CD4-positive, alpha-beta T cell (primary cell): ENCODE data around the gene PMM2. TPM values are rescaled to one million over a fixed set of nuclear protein-coding genes. Genes with fewer than 3 reads are reported as not detected.
A peak's percentile ranks its signal among the peaks of the same experiment; 100 is the strongest.

ENCODE experiments used
- ATAC-seq: fragments of 200-7000 bp; cut with Tn5 transposase; one replicate; pipeline ENCODE4 v1.10.0; 2022; ENCODE audit warnings: mild to moderate bottlenecking; ENCODE audit not compliant: poor library complexity
- CTCF ChIA-PET: fragments of 350-600 bp; sonication (Branson Sonifier 250); formaldehyde crosslinking; loops from one replicate; lab custom pipeline; 2021; ENCODE audit warnings: antibody characterized with exemption, inconsistent platforms; lab: Charles Lee
- POLR2A ChIA-PET: fragments of 350-600 bp; sonication (Branson Sonifier 250); formaldehyde crosslinking; loops from one replicate; lab custom pipeline; 2021; ENCODE audit warnings: antibody characterized with exemption, inconsistent platforms; lab: Charles Lee
- DNase-seq, 14 experiments: peaks; one replicate each; pipeline ENCODE4 v3.0.0-alpha.2; 2013 to 2020; ENCODE audit warnings: mixed read lengths in 2 of 14
- H3K27ac ChIP-seq, 2 donors: one replicate each; pipeline versions ENCODE4 v1.5.1 to v1.7.0; 2013; ENCODE audit warnings: low read length in 2 of 2, low read depth in 1 of 2, mild to moderate bottlenecking in 1 of 2
- H3K27me3 ChIP-seq, 2 experiments: 1 replicate in 1 of 2; 2 replicates in 1 of 2; pipeline versions ENCODE4 v1.6.1 to v1.7.0; 2013; ENCODE audit warnings: low read length in 2 of 2, control low read depth in 1 of 2, mild to moderate bottlenecking in 1 of 2, moderate library complexity in 1 of 2; ENCODE audit not compliant: insufficient read depth in 2 of 2, control insufficient read depth in 1 of 2
- H3K36me3 ChIP-seq: one replicate; pipeline ENCODE4 v1.6.1; 2013; ENCODE audit warnings: low read length, control low read depth; ENCODE audit not compliant: insufficient read depth
- H3K4me1 ChIP-seq: one replicate; pipeline ENCODE4 v1.6.1; 2013; ENCODE audit warnings: low read length, control low read depth; ENCODE audit not compliant: insufficient read depth
- H3K4me3 ChIP-seq: one replicate; pipeline ENCODE4 v1.5.1; 2013; ENCODE audit warnings: mild to moderate bottlenecking, low read length, moderate library complexity
- H3K9me3 ChIP-seq, 2 experiments: 1 replicate in 1 of 2; 2 replicates in 1 of 2; pipeline versions ENCODE4 v1.6.1 to v1.7.0; 2013; ENCODE audit warnings: low read length in 2 of 2, mild to moderate bottlenecking in 2 of 2, control low read depth in 1 of 2, moderate library complexity in 1 of 2; ENCODE audit not compliant: control insufficient read depth in 1 of 2, insufficient read depth in 1 of 2
- H3K27ac Mint-ChIP-seq: one replicate; pipeline ENCODE4 v1.8.0; 2020; ENCODE audit warnings: mixed read lengths
- H3K27me3 Mint-ChIP-seq: one replicate; pipeline ENCODE4 v1.8.0; 2021; ENCODE audit warnings: mixed read lengths
- H3K36me3 Mint-ChIP-seq: one replicate; pipeline ENCODE4 v1.8.0; 2021; ENCODE audit warnings: low read depth, mixed read lengths
- H3K4me1 Mint-ChIP-seq: one replicate; pipeline ENCODE4 v1.8.0; 2021; ENCODE audit warnings: low read depth, mixed read lengths
- H3K4me3 Mint-ChIP-seq: one replicate; pipeline ENCODE4 v1.8.0; 2020; ENCODE audit warnings: mild to moderate bottlenecking, mixed read lengths
- H3K9me3 Mint-ChIP-seq: one replicate; pipeline ENCODE4 v1.8.0; 2020; ENCODE audit warnings: mixed read lengths
- CTCF ChIP-seq: fragments of 200-600 bp; IDR thresholded peaks from one replicate; pipeline ENCODE4 v1.8.0; 2022; ENCODE audit warnings: antibody characterized with exemption, mild to moderate bottlenecking
- intact Hi-C, 2 experiments: fragments of 100-400 bp; cut with DNase I in 1 of 2; cut with micrococcal nuclease in 1 of 2; formaldehyde crosslinking; loops; one replicate each; pipeline versions ENCODE4 v1.15.1 to v1.9.0; 2023 to 2025; cut with DNase I, micrococcal nuclease
- total RNA-seq, 174 experiments: library from RNA in 2 of 174; stranded (reverse) in 2 of 174; gene quantifications; one replicate each; pipeline ENCODE4 v1.2.3 and lab custom pipeline; 2021 to 2026

Gene PMM2
- total RNA-seq, 2 experiments from 2014 or later: 24.2 to 27.0 TPM

GRCh38 chr16:8796469-8797363 lies 923 bp upstream of the PMM2 start:
- Histone ChIP-seq H3K4me1 (peaks cover 39% of the 10 kb centered on the region), H3K36me3 (peaks cover 16% of the 10 kb centered on the region), H3K9me3 (no peaks in the 10 kb centered on the region), H3K4me3 (peak overlapping the region; percentile 98), H3K27ac (peak overlapping the region; percentile 82 to 83), H3K27me3 (no peaks in the 10 kb centered on the region)
- H3K36me3 Mint-ChIP-seq: peaks cover 23% of the 10 kb centered on the region
- peak overlapping the region; percentile 98 for H3K4me3 Mint-ChIP-seq
- H3K27me3 Mint-ChIP-seq: no peaks in the 10 kb centered on the region
- peaks cover 48% of the 10 kb centered on the region for H3K4me1 Mint-ChIP-seq
- DNase-seq (no peak), ATAC-seq (no peak)
- POLR2A ChIA-PET: interaction anchor here (0.8 to 2.2 kb wide), 5 partner anchors 9 to 295 kb away, joined by 3 to 24 read pairs (median 12); partner anchors contain the start of genes CARHSP1 and HAPSTR1
- intact Hi-C loops: loop anchor here (1.0 to 5.0 kb wide), 8 partner anchors 72 to 296 kb away; partner anchors contain the start of genes ABAT (in 2 of the 2), HAPSTR1 (in 2 of the 2), CARHSP1 (in 1 of the 2) and METTL22 (in 1 of the 2)
- CTCF ChIA-PET: interaction anchor here (0.6 to 1.9 kb wide), 3 partner anchors 84 to 140 kb away, joined by 4 to 8 read pairs (median 5); no protein-coding TSS in a partner anchor
- no peaks in the 10 kb centered on the region for H3K9me3 Mint-ChIP-seq
- H3K27ac Mint-ChIP-seq: peak overlapping the region; percentile 89
- TF ChIP-seq CTCF: no peak

- H3K36me3 ChIP-seq: peaks cover 30% of the 10 kb centered on the region
- peak in 1 of 14 experiments; percentile 5 for DNase-seq
- Mint-ChIP-seq H3K27me3 (no peaks in the 10 kb centered on the region), H3K9me3 (no peaks in the 10 kb centered on the region), H3K4me1 (peaks cover 52% of the 10 kb centered on the region), H3K27ac (peak overlapping the region; percentile 89), H3K36me3 (peaks cover 32% of the 10 kb centered on the region), H3K4me3 (peak overlapping the region; percentile 98)
- no peaks in the 10 kb centered on the region for H3K9me3 ChIP-seq
- peak overlapping the region; percentile 82 for H3K27ac ChIP-seq
- CTCF ChIA-PET: interaction anchor here (1.1 to 1.9 kb wide), 4 partner anchors 70 to 138 kb away, joined by 3 to 8 read pairs (median 4); no protein-coding TSS in a partner anchor
- no peak for ATAC-seq
- intact Hi-C loops: loop anchor here (2.0 to 5.0 kb wide), 4 partner anchors 126 to 294 kb away; partner anchors contain the start of genes HAPSTR1 (in 2 of the 2), ABAT (in 1 of the 2) and METTL22 (in 1 of the 2)
- no peaks in the 10 kb centered on the region for H3K27me3 ChIP-seq
- H3K4me1 ChIP-seq: peaks cover 39% of the 10 kb centered on the region
- POLR2A ChIA-PET: interaction anchor here (1.2 to 2.2 kb wide), 4 partner anchors 19 to 293 kb away, joined by 3 to 24 read pairs (median 12); partner anchors contain the start of genes CARHSP1 and HAPSTR1
- TF ChIP-seq CTCF: no peak
- H3K4me3 ChIP-seq: peak overlapping the region; percentile 98
These were observed 512 bp downstream of the PMM2 start for GRCh38 chr16:8798174-8798527.

- Mint-ChIP-seq H3K36me3 (peaks cover 36% of the 10 kb centered on the region), H3K27me3 (no peaks in the 10 kb centered on the region), H3K27ac (peak overlapping the region; percentile 89), H3K9me3 (no peaks in the 10 kb centered on the region), H3K4me1 (peaks cover 54% of the 10 kb centered on the region), H3K4me3 (peak overlapping the region; percentile 98)
- Histone ChIP-seq H3K27ac (peak overlapping the region in 1 of 2 donors; percentile 82), H3K9me3 (no peaks in the 10 kb centered on the region), H3K27me3 (no peaks in the 10 kb centered on the region), H3K4me1 (peaks cover 39% of the 10 kb centered on the region), H3K36me3 (peaks cover 34% of the 10 kb centered on the region), H3K4me3 (peak overlapping the region; percentile 98)
- no peak for ATAC-seq
- peak in 1 of 14 experiments; percentile 12 for DNase-seq
- no peak for TF ChIP-seq CTCF
- intact Hi-C loops: loop anchor here (2.0 to 5.0 kb wide), 4 partner anchors 126 to 294 kb away; partner anchors contain the start of genes HAPSTR1 (in 2 of the 2), ABAT (in 1 of the 2) and METTL22 (in 1 of the 2)
- ChIA-PET POLR2A (interaction anchor here (2.0 to 2.2 kb wide), 3 partner anchors 18 to 293 kb away, joined by 12 to 24 read pairs (median 13); partner anchors contain the start of genes CARHSP1 and HAPSTR1), CTCF (interaction anchor here (1.1 to 1.8 kb wide), 3 partner anchors 69 to 87 kb away, joined by 3 to 8 read pairs (median 4); no protein-coding TSS in a partner anchor)
These were observed 1.0 kb downstream of the PMM2 start for GRCh38 chr16:8798535-8799157.
